ENCODE data around the gene CYB5B.

DNA sequence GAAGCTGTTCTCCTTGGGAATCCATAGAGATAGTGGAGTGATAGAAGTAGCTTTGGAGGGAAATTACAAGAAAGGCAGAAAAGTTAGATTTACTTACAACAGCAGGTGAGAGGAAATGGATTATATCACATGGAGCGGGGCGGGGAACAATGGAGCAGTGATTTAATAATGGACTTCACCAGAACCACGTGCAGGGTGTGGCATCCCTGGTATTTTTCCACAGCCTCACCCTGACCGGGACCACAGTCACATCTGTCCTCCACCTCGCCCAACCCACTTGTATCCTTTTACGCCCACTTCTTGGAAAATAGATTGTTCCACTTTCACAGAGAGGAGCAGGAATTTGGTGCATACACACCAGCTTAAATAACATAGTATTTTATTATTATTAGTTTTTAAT lies 15.9 kb upstream of the CYB5B start:
- TF ChIP-seq CTCF (IDR thresholded peaks at IDR 0.05) (no peak), POLR2A (IDR thresholded peaks at IDR 0.05) (no peak)

All from thyroid gland (tissue), 4 donors.